Memory B cell (primary cell): ENCODE data around the gene TBC1D1.

Experiments
- ATAC-seq: fragments of 150-1000 bp; cut with Tn5 transposase; 2 replicates; pipeline ENCODE4 v1.10.0; 2021; ENCODE audit warnings: low read depth, mild to moderate bottlenecking, moderate library complexity
- DNase-seq, 2 donors: peaks; one replicate each; pipeline ENCODE4 v3.0.0; 2022; ENCODE audit warnings: low spot score in 2 of 2
- H3K27ac Mint-ChIP-seq: one replicate; pipeline ENCODE4 v1.8.0; 2022; ENCODE audit warnings: mild to moderate bottlenecking, moderate library complexity, mixed read lengths
- H3K27me3 Mint-ChIP-seq: one replicate; pipeline ENCODE4 v1.8.0; 2022; ENCODE audit warnings: mixed read lengths
- H3K36me3 Mint-ChIP-seq: one replicate; pipeline ENCODE4 v1.8.0; 2022; ENCODE audit warnings: mild to moderate bottlenecking, mixed read lengths
- H3K4me1 Mint-ChIP-seq: one replicate; pipeline ENCODE4 v1.8.0; 2022; ENCODE audit warnings: mixed read lengths
- H3K4me3 Mint-ChIP-seq: one replicate; pipeline ENCODE4 v1.8.0; 2022; ENCODE audit warnings: mild to moderate bottlenecking, moderate library complexity, mixed read lengths
- H3K9me3 Mint-ChIP-seq: one replicate; pipeline ENCODE4 v1.8.0; 2022; ENCODE audit warnings: mixed read lengths

Gene TBC1D1

DNA sequence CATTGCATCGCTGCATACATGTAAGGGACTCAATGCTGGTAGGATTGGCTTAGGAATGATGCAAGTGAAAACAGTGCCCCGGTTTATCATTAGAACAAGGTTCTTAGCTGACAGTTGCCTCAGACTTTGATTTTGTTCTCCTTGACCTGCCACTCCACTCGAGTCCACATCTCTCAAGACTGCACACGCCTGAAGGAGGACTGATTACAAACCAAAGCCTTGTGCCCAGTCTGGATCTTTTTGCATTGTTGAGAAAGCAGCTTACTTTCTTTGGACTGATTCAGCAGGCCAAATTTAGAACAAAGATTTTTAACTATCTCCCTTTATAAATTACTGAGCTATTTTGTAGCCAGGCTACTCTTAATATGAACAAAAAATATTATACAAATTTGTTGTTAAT lies 194.9 kb downstream of the TBC1D1 start:
- no peak for ATAC-seq
- no peak for DNase-seq
- Mint-ChIP-seq H3K4me3 (no peak overlapping the region), H3K27me3 (no peaks in the 10 kb centered on the region), H3K27ac (no peak overlapping the region), H3K36me3 (peaks cover 22% of the 10 kb centered on the region), H3K9me3 (no peaks in the 10 kb centered on the region), H3K4me1 (no peaks in the 10 kb centered on the region)

DNA sequence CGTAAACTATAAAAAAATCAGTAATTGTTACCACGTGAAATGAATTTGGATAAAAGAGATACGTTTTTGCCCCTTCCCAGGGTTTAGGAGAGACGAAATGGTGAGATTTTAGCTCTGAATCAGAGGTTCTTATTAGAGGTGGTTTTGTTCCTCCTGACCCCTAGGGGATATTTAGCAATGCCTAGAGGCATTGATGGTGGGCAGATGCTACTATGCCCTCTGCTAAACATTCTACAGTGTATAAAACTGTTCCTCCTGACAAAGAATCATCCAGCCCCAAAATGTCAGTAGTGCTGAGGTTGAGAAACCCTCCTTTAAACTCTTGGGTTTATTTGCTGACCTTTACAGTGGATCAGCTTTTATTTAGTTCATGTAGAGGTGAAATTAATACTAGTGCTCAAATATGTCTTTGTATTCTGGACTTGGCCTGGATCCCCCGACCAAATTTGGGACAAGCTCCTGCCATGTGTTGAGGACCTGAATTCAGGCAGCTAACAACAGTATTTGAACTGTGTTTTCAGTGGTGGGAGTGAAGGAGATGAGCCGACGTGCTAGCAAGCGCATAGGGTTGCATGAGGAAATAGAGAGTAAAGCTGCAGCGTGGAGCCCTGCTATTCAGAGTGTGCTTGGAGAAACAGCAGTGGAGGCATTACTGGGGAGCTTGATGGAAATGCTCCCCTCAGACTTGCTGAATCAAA lies 195.4 kb downstream of the TBC1D1 start:
- DNase-seq = no peak
- Mint-ChIP-seq H3K4me1 (no peaks in the 10 kb centered on the region), H3K27ac (no peak overlapping the region)

DNA sequence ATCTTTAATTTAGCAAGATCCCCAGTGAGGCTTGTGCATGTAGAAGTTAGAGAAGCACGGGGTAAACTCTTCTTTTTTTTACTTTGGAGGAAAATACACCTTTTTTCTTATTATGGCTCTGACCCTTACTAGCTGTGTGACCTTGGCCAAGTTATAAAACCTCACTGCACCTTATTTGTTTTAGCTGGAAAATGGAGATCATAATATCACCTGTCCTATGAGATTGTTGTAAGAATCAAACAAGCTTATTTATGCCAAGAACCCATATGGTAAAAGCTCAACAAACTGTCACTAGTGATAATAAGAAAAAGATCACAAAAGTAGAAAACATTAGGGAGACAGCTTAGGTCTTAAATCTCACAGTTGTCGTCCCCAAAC lies 196.0 kb downstream of the TBC1D1 start:
- no peaks in the 10 kb centered on the region for H3K4me1 Mint-ChIP-seq
- peaks cover 26% of the 10 kb centered on the region for H3K36me3 Mint-ChIP-seq
- no peak for DNase-seq
- H3K27me3 Mint-ChIP-seq = no peaks in the 10 kb centered on the region
- H3K4me3 Mint-ChIP-seq = no peak overlapping the region
- ATAC-seq = no peak
- no peaks in the 10 kb centered on the region for H3K9me3 Mint-ChIP-seq
- no peak overlapping the region for H3K27ac Mint-ChIP-seq

More for the DNA sequence above, 195.4 kb downstream of the TBC1D1 start:
- no peak for ATAC-seq
- Mint-ChIP-seq H3K36me3 (peaks cover 24% of the 10 kb centered on the region), H3K27me3 (no peaks in the 10 kb centered on the region), H3K9me3 (no peaks in the 10 kb centered on the region), H3K4me3 (no peak overlapping the region)

DNA sequence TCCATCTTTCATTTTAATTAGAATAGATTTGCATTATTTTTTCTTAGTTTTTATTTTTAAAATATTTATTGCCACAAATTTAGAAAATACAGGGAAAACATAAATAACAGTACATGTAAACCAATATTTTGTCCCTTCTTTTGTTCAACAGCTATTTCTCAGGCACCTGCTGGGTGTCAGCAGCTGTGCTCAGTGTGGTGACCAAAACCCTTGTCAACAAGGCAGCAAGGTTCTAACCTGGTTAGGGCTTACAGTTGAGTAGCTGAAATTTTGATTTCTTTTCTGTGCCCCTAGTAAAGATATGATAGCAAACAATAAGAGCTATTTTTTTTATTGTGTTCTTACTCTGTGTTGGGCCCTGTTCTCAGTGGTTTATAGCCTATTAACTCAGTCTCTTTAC lies 197.4 kb downstream of the TBC1D1 start:
- H3K27me3 Mint-ChIP-seq = no peaks in the 10 kb centered on the region
- H3K4me3 Mint-ChIP-seq = no peak overlapping the region
- ATAC-seq = no peak
- no peaks in the 10 kb centered on the region for H3K4me1 Mint-ChIP-seq
- no peak overlapping the region for H3K27ac Mint-ChIP-seq
- peaks cover 22% of the 10 kb centered on the region for H3K36me3 Mint-ChIP-seq
- H3K9me3 Mint-ChIP-seq = no peaks in the 10 kb centered on the region
- DNase-seq = no peak

DNA sequence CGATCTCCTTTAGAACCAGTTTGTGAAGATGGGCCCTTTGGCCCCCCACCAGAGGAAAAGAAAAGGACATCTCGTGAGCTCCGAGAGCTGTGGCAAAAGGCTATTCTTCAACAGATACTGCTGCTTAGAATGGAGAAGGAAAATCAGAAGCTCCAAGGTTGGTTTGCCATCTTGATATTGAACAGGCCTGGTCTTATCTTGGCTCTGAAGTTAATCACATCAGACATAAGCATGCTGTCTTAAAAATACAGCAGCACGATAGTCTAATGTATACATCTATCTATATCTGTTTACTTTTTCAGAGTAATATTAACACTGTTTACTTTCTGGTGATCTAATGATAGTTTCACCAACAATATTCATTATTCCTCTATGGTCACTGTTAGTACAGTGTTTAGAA lies 199.1 kb downstream of the TBC1D1 start:
- H3K36me3 Mint-ChIP-seq = peaks cover 22% of the 10 kb centered on the region
- ATAC-seq = no peak
- no peaks in the 10 kb centered on the region for H3K9me3 Mint-ChIP-seq
- no peak overlapping the region for H3K27ac Mint-ChIP-seq
- H3K4me1 Mint-ChIP-seq = no peaks in the 10 kb centered on the region
- H3K27me3 Mint-ChIP-seq = no peaks in the 10 kb centered on the region
- no peak overlapping the region for H3K4me3 Mint-ChIP-seq
- DNase-seq = no peak

- H3K4me1 Mint-ChIP-seq = no peaks in the 10 kb centered on the region
- DNase-seq (no peak), ATAC-seq (no peak)
- no peak overlapping the region for H3K4me3 Mint-ChIP-seq
- peaks cover 27% of the 10 kb centered on the region for H3K36me3 Mint-ChIP-seq
- no peak overlapping the region for H3K27ac Mint-ChIP-seq
- no peaks in the 10 kb centered on the region for H3K9me3 Mint-ChIP-seq
- H3K27me3 Mint-ChIP-seq = no peaks in the 10 kb centered on the region
These were observed 199.8 kb downstream of the TBC1D1 start for GRCh38 chr4:38090455-38091246.

DNA sequence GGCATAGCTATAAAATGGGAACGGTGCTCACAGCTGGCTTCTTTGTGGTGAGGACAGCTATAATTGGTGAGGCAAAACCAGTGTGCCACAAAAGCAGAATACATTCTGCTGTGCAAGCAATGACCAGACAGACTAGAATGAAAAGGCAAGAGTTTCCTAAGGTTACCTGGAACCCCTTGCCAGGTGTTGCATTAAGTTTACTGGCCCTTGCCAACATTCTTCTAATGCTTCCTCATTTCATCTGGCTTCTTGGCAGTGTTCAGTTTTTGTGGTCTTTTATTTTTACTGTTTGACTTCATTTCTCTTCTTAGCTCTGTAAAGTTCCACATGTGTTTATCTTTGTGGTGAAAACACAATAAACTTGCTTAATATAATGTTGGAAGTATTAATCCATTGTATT lies 200.8 kb downstream of the TBC1D1 start:
- Mint-ChIP-seq H3K36me3 (peaks cover 28% of the 10 kb centered on the region), H3K9me3 (no peaks in the 10 kb centered on the region), H3K4me3 (no peak overlapping the region), H3K27ac (no peak overlapping the region), H3K27me3 (no peaks in the 10 kb centered on the region), H3K4me1 (no peaks in the 10 kb centered on the region)
- ATAC-seq (no peak), DNase-seq (no peak)

- no peak for ATAC-seq
- Mint-ChIP-seq H3K9me3 (no peaks in the 10 kb centered on the region), H3K27ac (no peak overlapping the region), H3K4me3 (no peak overlapping the region), H3K36me3 (peaks cover 25% of the 10 kb centered on the region), H3K4me1 (no peaks in the 10 kb centered on the region), H3K27me3 (no peaks in the 10 kb centered on the region)
- DNase-seq = no peak
These were observed 201.8 kb downstream of the TBC1D1 start for GRCh38 chr4:38092701-38093100.

DNA sequence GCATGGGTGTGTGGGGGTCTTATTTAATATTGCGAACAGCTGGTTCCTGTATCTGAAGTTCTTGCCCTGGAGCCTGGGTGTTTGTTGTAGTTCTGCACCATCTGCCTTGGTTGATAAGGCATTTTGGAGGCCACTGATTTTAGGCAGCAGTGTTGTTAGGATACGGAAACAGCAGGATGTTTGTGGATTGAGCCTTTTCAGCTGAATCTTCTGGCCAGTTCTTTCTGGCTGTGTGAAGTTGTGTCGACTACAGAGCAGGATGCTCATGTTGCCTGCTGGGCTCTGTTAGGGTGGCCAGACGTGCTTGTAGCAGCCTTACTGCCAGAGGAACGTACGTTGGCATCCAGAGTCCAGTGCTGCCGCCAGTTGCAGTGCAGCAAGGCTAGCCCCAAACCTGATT lies 203.5 kb downstream of the TBC1D1 start:
- Mint-ChIP-seq H3K36me3 (peaks cover 28% of the 10 kb centered on the region), H3K4me1 (no peaks in the 10 kb centered on the region), H3K4me3 (no peak overlapping the region), H3K9me3 (no peaks in the 10 kb centered on the region), H3K27ac (no peak overlapping the region), H3K27me3 (no peaks in the 10 kb centered on the region)
- ATAC-seq = no peak
- no peak for DNase-seq

- Mint-ChIP-seq H3K9me3 (no peaks in the 10 kb centered on the region), H3K27ac (no peak overlapping the region), H3K36me3 (peaks cover 28% of the 10 kb centered on the region), H3K4me3 (no peak overlapping the region), H3K4me1 (no peaks in the 10 kb centered on the region), H3K27me3 (no peaks in the 10 kb centered on the region)
- no peak for ATAC-seq
- no peak for DNase-seq
These were observed 204.8 kb downstream of the TBC1D1 start for GRCh38 chr4:38095691-38096090.

GRCh38 chr4:38097818-38098217 lies 206.9 kb downstream of the TBC1D1 start:
- H3K27ac Mint-ChIP-seq = no peak overlapping the region
- no peak overlapping the region for H3K4me3 Mint-ChIP-seq
- H3K36me3 Mint-ChIP-seq = peaks cover 28% of the 10 kb centered on the region

GRCh38 chr4:38099020-38099600 lies 208.2 kb downstream of the TBC1D1 start:
- Mint-ChIP-seq H3K36me3 (peaks cover 35% of the 10 kb centered on the region), H3K4me1 (no peaks in the 10 kb centered on the region), H3K9me3 (no peaks in the 10 kb centered on the region), H3K27me3 (no peaks in the 10 kb centered on the region), H3K4me3 (no peak overlapping the region), H3K27ac (no peak overlapping the region)
- ATAC-seq = no peak
- no peak for DNase-seq

More at GRCh38 chr4:38097818-38098217, 206.9 kb downstream of the TBC1D1 start:
- ATAC-seq (no peak), DNase-seq (no peak)
- Mint-ChIP-seq H3K4me1 (no peaks in the 10 kb centered on the region), H3K27me3 (no peaks in the 10 kb centered on the region), H3K9me3 (no peaks in the 10 kb centered on the region)

GRCh38 chr4:38099908-38100407 lies 209.1 kb downstream of the TBC1D1 start:
- DNase-seq = no peak
- no peak for ATAC-seq
- H3K27me3 Mint-ChIP-seq = no peaks in the 10 kb centered on the region
- H3K4me1 Mint-ChIP-seq = no peaks in the 10 kb centered on the region
- H3K4me3 Mint-ChIP-seq = no peak overlapping the region
- no peaks in the 10 kb centered on the region for H3K9me3 Mint-ChIP-seq
- no peak overlapping the region for H3K27ac Mint-ChIP-seq
- peaks cover 37% of the 10 kb centered on the region for H3K36me3 Mint-ChIP-seq

GRCh38 chr4:38100474-38101255 lies 209.8 kb downstream of the TBC1D1 start:
- no peak for DNase-seq
- Mint-ChIP-seq H3K36me3 (peaks cover 38% of the 10 kb centered on the region), H3K4me3 (no peak overlapping the region), H3K4me1 (no peaks in the 10 kb centered on the region), H3K27ac (no peak overlapping the region), H3K27me3 (no peaks in the 10 kb centered on the region), H3K9me3 (no peaks in the 10 kb centered on the region)
- ATAC-seq = no peak
